ENCODE results near the gene AGAP1. TPM values are rescaled to one million over a fixed set of nuclear protein-coding genes. Genes with fewer than 3 reads are reported as not detected.

Gene AGAP1
- total and polyA plus RNA-seq, 4 donors, result 2.0 to 8.5 (median 5.4) TPM

DNA sequence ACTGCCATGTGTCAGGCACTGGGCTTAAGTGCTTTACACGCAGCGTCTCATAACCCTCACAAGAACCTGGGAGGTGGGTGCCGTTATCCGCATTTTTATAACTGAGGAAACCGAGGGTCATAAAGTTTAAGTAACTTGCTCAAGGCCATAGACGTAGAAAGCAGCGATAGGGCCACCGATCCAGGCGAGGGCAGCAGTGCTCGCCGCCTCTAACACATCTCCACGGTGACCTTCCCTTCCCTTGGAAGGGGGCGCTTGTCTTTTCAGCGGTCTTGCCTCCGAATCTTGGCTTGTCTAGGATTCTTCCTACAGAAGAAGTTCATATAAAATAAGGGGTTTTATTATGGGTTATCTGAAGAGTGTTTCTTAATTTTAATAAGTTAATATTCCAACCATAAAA, 487.8 kb downstream of the AGAP1 start:
- Histone ChIP-seq H3K4me1 (ENCODE audit: control insufficient read depth in 4 of 4, insufficient read depth in 4 of 4, low read length in 3 of 4) (no peaks in the 10 kb centered on the region), H3K9me3 (ENCODE audit: control insufficient read depth in 4 of 4, low read length in 3 of 4) (no peaks in the 10 kb centered on the region), H3K27me3 (ENCODE audit: control insufficient read depth in 4 of 4, insufficient read depth in 4 of 4, low read length in 3 of 4) (no peaks in the 10 kb centered on the region), H3K9ac (ENCODE audit: low read depth in 1 of 2, low read length in 2 of 2) (no peak overlapping the region), H3K4me3 (ENCODE audit: low read depth in 1 of 3, low read length in 3 of 3) (no peak overlapping the region), H3K27ac (ENCODE audit: low read depth in 1 of 2, low read length in 2 of 2) (no peak overlapping the region), H3K36me3 (ENCODE audit: control insufficient read depth in 4 of 4, insufficient read depth in 3 of 4, low read depth in 1 of 4, low read length in 3 of 4) (peaks cover 0 to 3% (median 0%) of the 10 kb centered on the region in 4 donors)
- TF ChIP-seq HNF4A (conservative IDR thresholded peaks at IDR 0.05) (no peak), RXRA (IDR thresholded peaks at IDR 0.05) (no peak), NR2F2 (IDR thresholded peaks at IDR 0.05) (no peak), SP1 (IDR thresholded peaks at IDR 0.05) (no peak), ZBTB33 (IDR thresholded peaks at IDR 0.05) (no peak), HNF4G (IDR thresholded peaks at IDR 0.05) (no peak), TAF1 (conservative IDR thresholded peaks at IDR 0.05) (no peak), FOXA1 (IDR thresholded peaks at IDR 0.05) (no peak), RAD21 (IDR thresholded peaks at IDR 0.05) (no peak), EGR1 (IDR thresholded peaks at IDR 0.05; ENCODE audit: low read depth in 2 of 2) (no peak), MAX (IDR thresholded peaks at IDR 0.05) (no peak), FOXA2 (IDR thresholded peaks at IDR 0.05) (no peak), GABPA (IDR thresholded peaks at IDR 0.05 in 1 of 2, conservative IDR thresholded peaks at IDR 0.05 in 1 of 2) (no peak)
- TF ChIP-seq, protein P1, sequence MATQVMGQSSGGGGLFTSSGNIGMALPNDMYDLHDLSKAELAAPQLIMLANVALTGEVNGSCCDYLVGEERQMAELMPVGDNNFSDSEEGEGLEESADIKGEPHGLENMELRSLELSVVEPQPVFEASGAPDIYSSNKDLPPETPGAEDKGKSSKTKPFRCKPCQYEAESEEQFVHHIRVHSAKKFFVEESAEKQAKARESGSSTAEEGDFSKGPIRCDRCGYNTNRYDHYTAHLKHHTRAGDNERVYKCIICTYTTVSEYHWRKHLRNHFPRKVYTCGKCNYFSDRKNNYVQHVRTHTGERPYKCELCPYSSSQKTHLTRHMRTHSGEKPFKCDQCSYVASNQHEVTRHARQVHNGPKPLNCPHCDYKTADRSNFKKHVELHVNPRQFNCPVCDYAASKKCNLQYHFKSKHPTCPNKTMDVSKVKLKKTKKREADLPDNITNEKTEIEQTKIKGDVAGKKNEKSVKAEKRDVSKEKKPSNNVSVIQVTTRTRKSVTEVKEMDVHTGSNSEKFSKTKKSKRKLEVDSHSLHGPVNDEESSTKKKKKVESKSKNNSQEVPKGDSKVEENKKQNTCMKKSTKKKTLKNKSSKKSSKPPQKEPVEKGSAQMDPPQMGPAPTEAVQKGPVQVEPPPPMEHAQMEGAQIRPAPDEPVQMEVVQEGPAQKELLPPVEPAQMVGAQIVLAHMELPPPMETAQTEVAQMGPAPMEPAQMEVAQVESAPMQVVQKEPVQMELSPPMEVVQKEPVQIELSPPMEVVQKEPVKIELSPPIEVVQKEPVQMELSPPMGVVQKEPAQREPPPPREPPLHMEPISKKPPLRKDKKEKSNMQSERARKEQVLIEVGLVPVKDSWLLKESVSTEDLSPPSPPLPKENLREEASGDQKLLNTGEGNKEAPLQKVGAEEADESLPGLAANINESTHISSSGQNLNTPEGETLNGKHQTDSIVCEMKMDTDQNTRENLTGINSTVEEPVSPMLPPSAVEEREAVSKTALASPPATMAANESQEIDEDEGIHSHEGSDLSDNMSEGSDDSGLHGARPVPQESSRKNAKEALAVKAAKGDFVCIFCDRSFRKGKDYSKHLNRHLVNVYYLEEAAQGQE (IDR thresholded peaks at IDR 0.05), result no peak
- TF ChIP-seq, protein P2, sequence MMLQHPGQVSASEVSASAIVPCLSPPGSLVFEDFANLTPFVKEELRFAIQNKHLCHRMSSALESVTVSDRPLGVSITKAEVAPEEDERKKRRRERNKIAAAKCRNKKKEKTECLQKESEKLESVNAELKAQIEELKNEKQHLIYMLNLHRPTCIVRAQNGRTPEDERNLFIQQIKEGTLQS (IDR thresholded peaks at IDR 0.05), result no peak
- TF ChIP-seq, protein P3, sequence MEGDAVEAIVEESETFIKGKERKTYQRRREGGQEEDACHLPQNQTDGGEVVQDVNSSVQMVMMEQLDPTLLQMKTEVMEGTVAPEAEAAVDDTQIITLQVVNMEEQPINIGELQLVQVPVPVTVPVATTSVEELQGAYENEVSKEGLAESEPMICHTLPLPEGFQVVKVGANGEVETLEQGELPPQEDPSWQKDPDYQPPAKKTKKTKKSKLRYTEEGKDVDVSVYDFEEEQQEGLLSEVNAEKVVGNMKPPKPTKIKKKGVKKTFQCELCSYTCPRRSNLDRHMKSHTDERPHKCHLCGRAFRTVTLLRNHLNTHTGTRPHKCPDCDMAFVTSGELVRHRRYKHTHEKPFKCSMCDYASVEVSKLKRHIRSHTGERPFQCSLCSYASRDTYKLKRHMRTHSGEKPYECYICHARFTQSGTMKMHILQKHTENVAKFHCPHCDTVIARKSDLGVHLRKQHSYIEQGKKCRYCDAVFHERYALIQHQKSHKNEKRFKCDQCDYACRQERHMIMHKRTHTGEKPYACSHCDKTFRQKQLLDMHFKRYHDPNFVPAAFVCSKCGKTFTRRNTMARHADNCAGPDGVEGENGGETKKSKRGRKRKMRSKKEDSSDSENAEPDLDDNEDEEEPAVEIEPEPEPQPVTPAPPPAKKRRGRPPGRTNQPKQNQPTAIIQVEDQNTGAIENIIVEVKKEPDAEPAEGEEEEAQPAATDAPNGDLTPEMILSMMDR (IDR thresholded peaks at IDR 0.05; ENCODE audit: low read depth, low read length, missing input control), result no peak
- WGBS, result 74% methylated on average over 15 of the region's 15 CpGs
- DNase-seq (ENCODE audit: low spot score), result no peak

DNA sequence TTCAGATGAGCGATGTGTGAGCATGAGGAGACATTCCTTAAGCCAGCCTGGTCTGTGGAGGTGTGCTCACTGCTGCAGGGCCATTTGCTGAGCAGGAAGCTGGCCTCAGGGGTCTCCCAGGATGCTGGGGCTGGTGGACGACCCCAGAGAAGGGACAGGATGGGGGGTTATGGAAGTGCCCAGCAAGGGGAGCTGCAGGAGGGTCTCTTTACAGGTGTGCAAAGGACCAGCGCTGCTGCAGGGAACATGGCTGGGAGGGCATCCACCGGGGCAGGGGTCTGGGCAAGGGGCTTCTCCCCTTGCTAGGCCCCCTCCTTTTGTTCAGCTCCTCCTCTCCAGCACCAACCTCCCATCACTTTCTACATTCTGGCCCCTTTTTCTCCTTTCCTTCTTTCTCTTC, 489.2 kb downstream of the AGAP1 start:
- H3K27ac ChIP-seq (ENCODE audit: low read depth in 1 of 2, low read length in 2 of 2), result no peak overlapping the region
- peaks cover 0 to 3% (median 0%) of the 10 kb centered on the region in 4 donors for H3K36me3 ChIP-seq (ENCODE audit: control insufficient read depth in 4 of 4, insufficient read depth in 3 of 4, low read depth in 1 of 4, low read length in 3 of 4)
- no peak for TF ChIP-seq GABPA (IDR thresholded peaks at IDR 0.05 in 1 of 2, conservative IDR thresholded peaks at IDR 0.05 in 1 of 2)
- TF ChIP-seq SP1 (IDR thresholded peaks at IDR 0.05), result no peak
- TF ChIP-seq ZBTB33 (IDR thresholded peaks at IDR 0.05), result no peak
- no peak for TF ChIP-seq RXRA (IDR thresholded peaks at IDR 0.05)
- TF ChIP-seq JUND (IDR thresholded peaks at IDR 0.05), result no peak
- TF ChIP-seq FOXA1 (IDR thresholded peaks at IDR 0.05), result no peak
- no peak for TF ChIP-seq EGR1 (IDR thresholded peaks at IDR 0.05; ENCODE audit: low read depth in 2 of 2)
- TF ChIP-seq YY1 (IDR thresholded peaks at IDR 0.05), result no peak
- TF ChIP-seq, protein P3 (IDR thresholded peaks at IDR 0.05; ENCODE audit: low read depth, low read length, missing input control), result no peak

More for the DNA sequence above, 489.2 kb downstream of the AGAP1 start:
- H3K9ac ChIP-seq (ENCODE audit: low read depth in 1 of 2, low read length in 2 of 2), result no peak overlapping the region
- no peak for DNase-seq (ENCODE audit: low spot score)
- H3K4me3 ChIP-seq (ENCODE audit: low read depth in 1 of 3, low read length in 3 of 3), result no peak overlapping the region
- H3K4me1 ChIP-seq (ENCODE audit: control insufficient read depth in 4 of 4, insufficient read depth in 4 of 4, low read length in 3 of 4), result no peaks in the 10 kb centered on the region
- H3K9me3 ChIP-seq (ENCODE audit: control insufficient read depth in 4 of 4, low read length in 3 of 4), result no peaks in the 10 kb centered on the region
- whole genome bisulfite sequencing, result 94% methylated on average over 4 of the region's 4 CpGs
- H3K27me3 ChIP-seq (ENCODE audit: control insufficient read depth in 4 of 4, insufficient read depth in 4 of 4, low read length in 3 of 4), result no peaks in the 10 kb centered on the region

All from liver (tissue), 9 donors.